PC-9 (cell line): ENCODE measurements around the gene DIAPH3. TPM values are rescaled to one million over a fixed set of nuclear protein-coding genes. Genes with fewer than 3 reads are reported as not detected.

Experiments
- BruUV-seq: library from RNA; stranded (reverse); fragments of 400-500 nt; replicated peaks from 2 replicates; lab custom pipeline; 2021; lab: Mats Ljungman, UMichigan
- CTCF ChIA-PET: fragments of 300-600 bp; sonication (Branson Sonifier 250); formaldehyde crosslinking; loops from one replicate; lab custom pipeline; 2022; ENCODE audit warnings: antibody characterized with exemption; lab: Charles Lee
- POLR2A ChIA-PET: fragments of 300-600 bp; sonication (Branson Sonifier 250); formaldehyde crosslinking; loops from one replicate; lab custom pipeline; 2022; ENCODE audit warnings: antibody characterized with exemption; ENCODE audit not compliant: unreplicated experiment; lab: Charles Lee
- DNase-seq, 2 experiments: peaks; one replicate each; pipeline versions ENCODE4 v3.0.0 to v3.0.0-alpha.2; 2015 to 2022; ENCODE audit warnings: mixed read lengths in 1 of 2
- H2AFZ ChIP-seq: fragments of 200-600 bp; sonication (generic); 2 replicates; pipeline ENCODE4 v1.8.1; 2017; ENCODE audit warnings: antibody characterized with exemption
- H3F3A ChIP-seq: fragments of 200-600 bp; sonication (generic); 2 replicates; pipeline ENCODE4 v1.8.1; 2017; ENCODE audit warnings: antibody characterized with exemption, mild to moderate bottlenecking, low read depth; ENCODE audit not compliant: insufficient read depth
- H3K27ac ChIP-seq: fragments of 200-600 bp; sonication (generic); 2 replicates; pipeline ENCODE4 v1.6.1; 2016; ENCODE audit warnings: mixed run types
- H3K27me3 ChIP-seq: fragments of 200-600 bp; sonication (generic); 2 replicates; pipeline ENCODE4 v1.6.1; 2016; ENCODE audit warnings: low read depth, mixed run types; ENCODE audit not compliant: insufficient read depth
- H3K36me3 ChIP-seq: fragments of 200-600 bp; sonication (generic); 2 replicates; pipeline ENCODE4 v1.6.1; 2016; ENCODE audit warnings: low read depth, mixed run types
- H3K4me1 ChIP-seq: fragments of 200-600 bp; sonication (generic); replicated peaks from 2 replicates; pipeline ENCODE4 v1.6.1; 2016; ENCODE audit warnings: mixed run types; ENCODE audit not compliant: insufficient read depth
- H3K4me2 ChIP-seq: fragments of 200-600 bp; sonication (generic); 2 replicates; pipeline ENCODE4 v1.6.1; 2017; ENCODE audit warnings: mixed run types
- H3K4me3 ChIP-seq: fragments of 200-600 bp; sonication (generic); 2 replicates; pipeline ENCODE4 v1.6.1; 2016; ENCODE audit warnings: mixed run types
- H3K79me2 ChIP-seq: fragments of 200-600 bp; sonication (generic); 2 replicates; pipeline ENCODE4 v1.6.1; 2017; ENCODE audit warnings: low read depth, mixed run types
- H3K9me2 ChIP-seq: fragments of 200-600 bp; sonication (generic); 2 replicates; pipeline ENCODE4 v1.8.1; 2017; ENCODE audit warnings: mild to moderate bottlenecking; ENCODE audit not compliant: insufficient read depth
- H3K9me3 ChIP-seq: fragments of 200-600 bp; sonication (generic); 2 replicates; pipeline ENCODE4 v1.8.1; 2016; ENCODE audit warnings: low read depth; ENCODE audit not compliant: insufficient read depth
- H4K20me1 ChIP-seq: fragments of 200-600 bp; sonication (generic); 2 replicates; pipeline ENCODE4 v1.8.1; 2017; ENCODE audit not compliant: insufficient read depth
- EZH2 ChIP-seq: fragments of 200-600 bp; sonication (generic); IDR thresholded peaks from 2 replicates; pipeline ENCODE4 v1.8.0; 2017; ENCODE audit warnings: antibody characterized with exemption, low read depth
- intact Hi-C: fragments of 100-400 bp; cut with micrococcal nuclease; formaldehyde crosslinking; loops from one replicate; pipeline ENCODE4 v1.10.0; 2022; ENCODE audit not compliant: unreplicated experiment
- total RNA-seq: library from RNA; stranded (reverse); gene quantifications from 2 replicates; pipeline ENCODE4 v1.2.3, GENCODE V29; 2021
- TF ChIP-seq, protein P1 (sequence below): fragments of 200-600 bp; sonication (generic); conservative IDR thresholded peaks from 2 replicates; pipeline ENCODE4 v1.6.1; 2017; ENCODE audit warnings: mixed run types, antibody characterized with exemption, mild to moderate bottlenecking, moderate library complexity

Gene DIAPH3
- total RNA-seq, 1 experiment from 2014 or later: 39.3 TPM

DNA sequence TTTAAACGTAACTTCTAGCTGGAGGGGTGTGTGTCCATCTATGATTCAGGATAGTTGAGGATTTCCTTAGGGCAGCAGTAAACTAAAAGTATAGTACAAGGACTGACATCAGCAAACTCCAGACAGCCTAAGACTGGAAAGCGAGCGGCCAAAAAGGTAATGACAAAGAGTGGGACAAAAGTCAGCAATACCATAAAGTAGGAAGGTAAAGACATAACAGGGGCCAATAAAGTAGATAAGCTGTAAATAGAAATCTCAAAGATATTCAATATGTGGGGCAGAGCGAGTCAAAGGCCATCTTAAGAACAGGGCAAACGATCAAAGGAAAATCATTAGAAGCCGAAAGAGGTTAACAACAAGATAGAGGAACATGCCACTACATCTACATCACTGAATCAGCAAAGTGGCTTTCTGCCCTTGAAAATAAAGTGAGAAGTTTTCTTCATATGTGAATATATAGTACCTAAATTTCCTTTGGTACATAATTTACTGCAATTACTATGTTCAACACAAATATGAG, 167.2 kb downstream of the DIAPH3 start:
- intact Hi-C loops: no loop called here
- TF ChIP-seq EZH2: no peak
- no peak for DNase-seq
- no TSS peak for BruUV-seq
- Histone ChIP-seq H3K9me3 (no peaks in the 10 kb centered on the region), H3K79me2 (no peaks in the 10 kb centered on the region), H3K4me3 (no peak overlapping the region), H3K36me3 (no peaks in the 10 kb centered on the region), H3K4me1 (no peaks in the 10 kb centered on the region), H3K27ac (no peak overlapping the region), H3K27me3 (no peaks in the 10 kb centered on the region), H4K20me1 (no peaks in the 10 kb centered on the region), H3K4me2 (no peak overlapping the region), H2AFZ (no peak overlapping the region), H3K9me2 (no peaks in the 10 kb centered on the region), H3F3A (no peaks in the 10 kb centered on the region)
- POLR2A ChIA-PET: interaction anchor here (0.6 kb wide), 1 partner anchor 165 kb away, joined by 4 read pairs; no protein-coding TSS in a partner anchor
- CTCF ChIA-PET: no interaction called here

DNA sequence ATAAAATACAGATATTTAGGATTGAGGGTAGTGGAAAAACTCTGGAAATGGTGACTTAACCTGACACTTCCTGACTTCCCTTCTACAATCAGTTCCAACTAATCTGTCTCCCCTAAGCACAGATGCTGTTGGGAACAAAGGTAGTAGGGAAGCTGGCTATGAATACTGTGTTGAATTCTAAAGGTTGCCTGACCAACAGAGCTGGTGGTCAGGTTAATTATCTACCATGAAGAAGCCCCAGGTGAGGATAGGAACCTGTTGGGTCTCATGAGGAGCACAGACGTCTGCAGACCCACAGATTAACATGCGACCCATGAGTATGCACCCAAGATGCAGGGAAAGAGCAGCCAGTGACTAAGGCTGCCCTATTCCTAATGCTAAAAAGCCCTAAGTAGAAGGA, 172.3 kb downstream of the DIAPH3 start:
- Histone ChIP-seq H3K27me3 (no peaks in the 10 kb centered on the region), H3K36me3 (no peaks in the 10 kb centered on the region), H2AFZ (no peak overlapping the region), H4K20me1 (no peaks in the 10 kb centered on the region), H3K4me3 (no peak overlapping the region), H3K27ac (no peak overlapping the region), H3K79me2 (no peaks in the 10 kb centered on the region), H3K9me3 (no peaks in the 10 kb centered on the region), H3K4me1 (no peaks in the 10 kb centered on the region), H3K4me2 (no peak overlapping the region), H3F3A (no peaks in the 10 kb centered on the region), H3K9me2 (no peaks in the 10 kb centered on the region; the same call in 1 of the 2 replicates)
- intact Hi-C loops: no loop called here
- POLR2A ChIA-PET: interaction anchor here (0.7 kb wide), 1 partner anchor 37 kb away, joined by 3 read pairs; no protein-coding TSS in a partner anchor
- CTCF ChIA-PET: no interaction called here
- no peak for TF ChIP-seq EZH2
- TF ChIP-seq, protein P1, sequence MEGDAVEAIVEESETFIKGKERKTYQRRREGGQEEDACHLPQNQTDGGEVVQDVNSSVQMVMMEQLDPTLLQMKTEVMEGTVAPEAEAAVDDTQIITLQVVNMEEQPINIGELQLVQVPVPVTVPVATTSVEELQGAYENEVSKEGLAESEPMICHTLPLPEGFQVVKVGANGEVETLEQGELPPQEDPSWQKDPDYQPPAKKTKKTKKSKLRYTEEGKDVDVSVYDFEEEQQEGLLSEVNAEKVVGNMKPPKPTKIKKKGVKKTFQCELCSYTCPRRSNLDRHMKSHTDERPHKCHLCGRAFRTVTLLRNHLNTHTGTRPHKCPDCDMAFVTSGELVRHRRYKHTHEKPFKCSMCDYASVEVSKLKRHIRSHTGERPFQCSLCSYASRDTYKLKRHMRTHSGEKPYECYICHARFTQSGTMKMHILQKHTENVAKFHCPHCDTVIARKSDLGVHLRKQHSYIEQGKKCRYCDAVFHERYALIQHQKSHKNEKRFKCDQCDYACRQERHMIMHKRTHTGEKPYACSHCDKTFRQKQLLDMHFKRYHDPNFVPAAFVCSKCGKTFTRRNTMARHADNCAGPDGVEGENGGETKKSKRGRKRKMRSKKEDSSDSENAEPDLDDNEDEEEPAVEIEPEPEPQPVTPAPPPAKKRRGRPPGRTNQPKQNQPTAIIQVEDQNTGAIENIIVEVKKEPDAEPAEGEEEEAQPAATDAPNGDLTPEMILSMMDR: no peak
- no peak for DNase-seq
- no TSS peak for BruUV-seq

DNA sequence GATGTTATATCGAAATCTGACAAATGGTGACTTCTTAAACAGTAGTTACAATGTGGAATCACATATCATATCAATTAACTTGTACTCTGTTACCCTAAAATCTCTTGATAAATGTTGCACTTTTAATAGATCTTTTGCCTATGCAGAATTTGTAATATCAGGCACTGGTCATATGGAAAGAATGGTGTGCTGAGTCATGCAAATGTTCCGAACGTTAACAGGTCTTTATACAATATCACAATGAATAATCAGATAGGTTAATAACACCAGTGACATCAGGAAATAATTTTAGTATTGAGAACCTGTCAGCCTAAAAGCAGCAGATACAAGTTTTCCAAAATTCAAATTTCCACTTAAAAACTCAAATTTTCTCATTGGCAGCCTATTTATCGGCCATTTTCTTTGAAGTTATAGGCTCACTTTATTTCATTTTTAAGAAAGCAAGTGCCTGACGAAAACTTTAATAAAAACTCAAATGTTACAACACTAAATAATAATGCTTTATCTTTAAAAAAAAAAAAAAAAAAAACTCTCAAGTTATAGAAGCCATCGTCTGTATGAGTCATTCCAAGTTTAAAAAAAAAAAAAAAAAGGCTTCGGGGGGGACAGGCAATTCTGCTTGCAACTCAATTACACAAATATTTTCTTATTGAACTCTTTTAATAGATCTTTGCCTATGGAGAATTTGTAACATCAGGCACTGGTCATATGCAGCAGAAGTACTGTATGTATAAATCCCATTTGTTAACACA, 180.9 kb downstream of the DIAPH3 start:
- H3K4me2 ChIP-seq: no peak overlapping the region
- intact Hi-C loops: no loop called here
- H3K27ac ChIP-seq: no peak overlapping the region
- H3K4me3 ChIP-seq: no peak overlapping the region
- DNase-seq: no peak
- H3K9me2 ChIP-seq: no peaks in the 10 kb centered on the region
- no peaks in the 10 kb centered on the region for H4K20me1 ChIP-seq
- no peaks in the 10 kb centered on the region for H3K9me3 ChIP-seq
- CTCF ChIA-PET: no interaction called here
- POLR2A ChIA-PET: no interaction called here
- no peaks in the 10 kb centered on the region for H3K27me3 ChIP-seq
- no peak overlapping the region for H2AFZ ChIP-seq
- no peaks in the 10 kb centered on the region for H3K79me2 ChIP-seq
- no TSS peak for BruUV-seq
- no peak for TF ChIP-seq EZH2
- TF ChIP-seq, protein P1: no peak
- H3F3A ChIP-seq: no peaks in the 10 kb centered on the region
- no peaks in the 10 kb centered on the region for H3K4me1 ChIP-seq
- no peaks in the 10 kb centered on the region for H3K36me3 ChIP-seq
